Endodermal cell (in vitro differentiated cells): Measurements from ENCODE around the gene ZCCHC24. TPM values are rescaled to one million over a fixed set of nuclear protein-coding genes. Genes with fewer than 3 reads are reported as not detected.
A peak's percentile ranks its signal among the peaks of the same experiment; 100 is the strongest.

Experiments
- DNase-seq: peaks from one replicate; pipeline ENCODE4 v3.0.0-alpha.2; 2017
- H3K27ac ChIP-seq: 2 replicates; pipeline ENCODE4 v1.5.1; 2013; ENCODE audit warnings: mild to moderate bottlenecking, low read depth, low read length, moderate library complexity
- H3K27me3 ChIP-seq: 2 replicates; pipeline ENCODE4 v1.6.1; 2013; ENCODE audit warnings: mild to moderate bottlenecking, low read length, moderate library complexity; ENCODE audit not compliant: insufficient read depth, control insufficient read depth, poor library complexity, severe bottlenecking
- H3K36me3 ChIP-seq: 2 replicates; pipeline ENCODE4 v1.7.0; 2013; ENCODE audit warnings: mild to moderate bottlenecking, low read length, moderate library complexity; ENCODE audit not compliant: control insufficient read depth, insufficient read depth
- H3K4me1 ChIP-seq: one replicate; pipeline ENCODE4 v1.7.0; 2013; ENCODE audit warnings: low read length; ENCODE audit not compliant: control insufficient read depth, insufficient read depth
- H3K4me3 ChIP-seq: 2 replicates; pipeline ENCODE4 v1.5.1; 2013; ENCODE audit warnings: mild to moderate bottlenecking, low read length, moderate library complexity
- H3K9ac ChIP-seq: 2 replicates; pipeline ENCODE4 v1.6.1; 2013; ENCODE audit warnings: mild to moderate bottlenecking, low read length, moderate library complexity; ENCODE audit not compliant: poor library complexity, severe bottlenecking; ENCODE audit errors: extremely low read depth
- H3K9me3 ChIP-seq: 2 replicates; pipeline ENCODE4 v1.6.1; 2013; ENCODE audit warnings: mild to moderate bottlenecking, low read length, moderate library complexity; ENCODE audit not compliant: control insufficient read depth
- H3K27ac Mint-ChIP-seq: 2 replicates; pipeline ENCODE4 v1.8.0; 2020; ENCODE audit warnings: mixed read lengths
- H3K27me3 Mint-ChIP-seq: 2 replicates; pipeline ENCODE4 v1.8.0; 2021; ENCODE audit warnings: mild to moderate bottlenecking, mixed read lengths; ENCODE audit not compliant: insufficient read depth
- H3K36me3 Mint-ChIP-seq: 2 replicates; pipeline ENCODE4 v1.8.0; 2020; ENCODE audit warnings: low read depth, mixed read lengths
- H3K4me1 Mint-ChIP-seq: 2 replicates; pipeline ENCODE4 v1.8.0; 2020; ENCODE audit warnings: mixed read lengths
- H3K4me3 Mint-ChIP-seq: 2 replicates; pipeline ENCODE4 v1.8.0; 2020; ENCODE audit warnings: mild to moderate bottlenecking, moderate library complexity, mixed read lengths
- H3K9me3 Mint-ChIP-seq: 2 replicates; pipeline ENCODE4 v1.8.0; 2020; ENCODE audit warnings: mild to moderate bottlenecking, mixed read lengths
- CTCF ChIP-seq: fragments of 200-600 bp; sonication (generic); conservative IDR thresholded peaks from 2 replicates; pipeline ENCODE4 v1.5.0; 2021; ENCODE audit warnings: antibody characterized with exemption, mild to moderate bottlenecking
- WGBS, 2 experiments: methylation state at CpG; one replicate each; pipeline versions ENCODE4 v1.1.5 to v1.1.7; 2013; ENCODE audit warnings: missing lambda C conversion rate in 2 of 2, mixed read lengths in 1 of 2; ENCODE audit not compliant: insufficient coverage in 1 of 2, insufficient read length in 1 of 2; 5-methylcytosine and 5-hydroxymethylcytosine counted together
- total RNA-seq, 2 donors: library from RNA; stranded (reverse); fragmentation: NEBNext Ultra II Directional in 1 of 2; extraction: Animal tissue kit (Norgen Biotek cat#: 25700) in 1 of 2; gene quantifications; 2 replicates in 1 of 2; 3 replicates in 1 of 2; pipeline ENCODE4 v1.2.1, GENCODE V29; 2021

Gene ZCCHC24
- total RNA-seq, 2 donors from 2014 or later = 7.6 to 10.7 TPM

DNA sequence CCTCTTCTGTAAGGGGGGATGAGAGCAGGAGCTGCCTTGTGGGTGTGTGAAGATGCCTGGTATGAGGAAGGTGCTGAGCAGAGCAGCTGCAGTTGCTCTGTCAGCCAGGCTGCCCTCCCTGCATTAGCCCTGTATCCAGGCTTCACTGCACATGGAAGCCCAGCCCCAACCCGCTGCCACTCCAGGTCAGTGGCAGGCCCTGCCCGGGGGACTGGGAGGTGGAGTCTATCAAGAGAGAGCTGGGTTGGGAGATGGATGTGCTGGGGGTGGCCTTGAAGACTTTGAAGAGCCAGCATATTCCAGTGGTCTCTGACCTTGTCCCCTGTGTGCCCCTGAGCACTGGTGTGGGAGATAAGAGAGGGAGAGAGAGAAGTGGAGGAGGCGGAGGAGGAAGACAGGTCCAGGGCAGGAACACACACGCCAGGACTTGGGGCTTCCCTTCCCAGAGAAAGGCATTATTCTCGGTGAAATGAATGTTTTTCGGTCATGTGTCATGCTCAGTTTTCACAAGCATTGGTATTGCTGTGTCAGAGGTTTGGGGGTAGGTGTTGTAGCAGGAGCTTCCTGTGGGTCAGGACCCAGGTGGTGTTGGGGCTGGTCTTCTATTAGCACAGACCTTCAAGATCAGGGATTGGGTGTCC lies 95.5 kb downstream of the ZCCHC24 start:
- Histone ChIP-seq H3K9me3 (no peaks in the 10 kb centered on the region), H3K27me3 (no peaks in the 10 kb centered on the region), H3K4me3 (no peak overlapping the region), H3K4me1 (peaks cover 18% of the 10 kb centered on the region), H3K27ac (no peak overlapping the region), H3K9ac (no peak overlapping the region), H3K36me3 (peaks cover 53% of the 10 kb centered on the region)
- H3K4me1 Mint-ChIP-seq = peaks cover 11% of the 10 kb centered on the region
- WGBS, 2 experiments = 92% methylated on average over 2 to 6 of the region's 6 CpGs
- no peaks in the 10 kb centered on the region for H3K27me3 Mint-ChIP-seq
- TF ChIP-seq CTCF = no peak
- no peak overlapping the region for H3K27ac Mint-ChIP-seq
- H3K36me3 Mint-ChIP-seq = peaks cover 47% of the 10 kb centered on the region
- DNase-seq = no peak
- H3K4me3 Mint-ChIP-seq = no peak overlapping the region
- H3K9me3 Mint-ChIP-seq = no peaks in the 10 kb centered on the region

DNA sequence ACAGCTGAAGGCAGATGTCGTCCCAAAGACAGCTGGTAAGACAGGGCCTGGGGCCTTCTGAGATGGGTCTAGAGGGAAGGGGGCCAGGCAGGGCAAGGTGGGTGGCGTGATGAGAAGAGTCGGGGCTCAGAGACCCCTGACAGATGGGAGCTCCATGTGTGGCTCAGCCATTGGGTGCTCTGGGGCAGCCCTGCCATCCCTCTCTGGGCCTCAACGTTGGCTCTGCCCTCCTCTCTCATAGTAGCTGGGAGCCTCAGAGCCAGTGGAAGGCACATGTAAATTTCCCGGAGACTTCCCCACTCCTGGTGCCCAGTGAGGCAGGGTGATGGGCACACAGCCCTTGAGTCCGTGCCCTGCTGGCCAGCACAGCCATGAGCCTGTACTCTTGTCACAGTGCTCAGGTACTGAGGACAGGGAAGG lies 96.3 kb downstream of the ZCCHC24 start:
- WGBS, 2 experiments = 94 to 96% methylated on average over 3 to 6 of the region's 6 CpGs
- Histone ChIP-seq H3K36me3 (peaks cover 45% of the 10 kb centered on the region), H3K4me1 (peaks cover 18% of the 10 kb centered on the region), H3K9ac (no peak overlapping the region), H3K27me3 (no peaks in the 10 kb centered on the region), H3K9me3 (no peaks in the 10 kb centered on the region), H3K4me3 (peak overlapping the region; percentile 84), H3K27ac (no peak overlapping the region)
- peaks cover under 1% of the 10 kb centered on the region for H3K27me3 Mint-ChIP-seq
- TF ChIP-seq CTCF = no peak
- H3K4me1 Mint-ChIP-seq = peaks cover 16% of the 10 kb centered on the region
- H3K9me3 Mint-ChIP-seq = no peaks in the 10 kb centered on the region
- DNase-seq = no peak
- peaks cover 39% of the 10 kb centered on the region for H3K36me3 Mint-ChIP-seq
- no peak overlapping the region for H3K27ac Mint-ChIP-seq
- H3K4me3 Mint-ChIP-seq = peak overlapping the region; percentile 71

DNA sequence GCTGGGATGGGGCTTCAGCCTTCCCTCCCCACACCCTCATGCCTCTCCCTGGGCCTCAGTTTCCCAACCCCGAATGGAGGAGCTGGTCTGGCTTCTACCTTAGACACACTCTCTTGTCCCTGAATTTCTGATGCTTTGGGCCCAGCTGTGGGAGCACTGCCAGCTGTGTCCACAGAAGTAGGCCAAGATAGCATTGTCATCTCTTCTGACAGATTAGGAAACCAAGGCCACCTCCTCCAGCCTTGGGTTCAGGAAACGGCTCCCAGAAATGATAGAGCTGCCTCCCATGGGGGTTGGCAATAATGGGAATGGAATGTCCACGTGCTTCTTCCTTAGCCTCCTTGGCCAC lies 96.8 kb downstream of the ZCCHC24 start:
- Mint-ChIP-seq H3K27me3 (peaks cover 5% of the 10 kb centered on the region), H3K9me3 (no peaks in the 10 kb centered on the region), H3K27ac (no peak overlapping the region), H3K4me3 (peak overlapping the region; percentile 71), H3K4me1 (peaks cover 20% of the 10 kb centered on the region), H3K36me3 (peaks cover 35% of the 10 kb centered on the region)
- TF ChIP-seq CTCF = no peak
- H3K27me3 ChIP-seq = no peaks in the 10 kb centered on the region
- peaks cover 18% of the 10 kb centered on the region for H3K4me1 ChIP-seq
- peak overlapping the region; percentile 81 for H3K9ac ChIP-seq
- no peak overlapping the region for H3K27ac ChIP-seq
- no peaks in the 10 kb centered on the region for H3K9me3 ChIP-seq
- peaks cover 40% of the 10 kb centered on the region for H3K36me3 ChIP-seq
- 94 to 100% methylated on average over 1 to 3 of the region's 3 CpGs for WGBS, 2 experiments
- no peak for DNase-seq
- peak overlapping the region; percentile 84 for H3K4me3 ChIP-seq
